GM12892 (cell line): ENCODE measurements around the gene LENEP.

Source experiments
- POLR2A ChIP-seq: IDR thresholded peaks from 2 replicates; pipeline ENCODE4 v1.6.1; 2011; ENCODE audit warnings: low read depth, low read length, control low read depth
- POLR2AphosphoS5 ChIP-seq: IDR thresholded peaks from 2 replicates; pipeline ENCODE4 v1.6.1; 2011; ENCODE audit warnings: low read depth, low read length, control low read depth
- TAF1 ChIP-seq: IDR thresholded peaks from 2 replicates; pipeline ENCODE4 v1.6.1; 2011; ENCODE audit warnings: low read depth, mild to moderate bottlenecking, control low read depth, low read length, borderline replicate concordance

GRCh38 chr1:155008015-155008941 lies 14.9 kb downstream of the LENEP start:
- TF ChIP-seq POLR2A (no peak), TAF1 (no peak), POLR2AphosphoS5 (no peak)
